Adrenal gland (tissue), 5 donors: ENCODE measurements around the gene SIL1.

ENCODE experiments used
- CTCF ChIP-seq, 6 experiments: fragments of 450-650 bp in 4 of 6; fragments of 200-600 bp in 2 of 6; sonication (generic) in 1 of 6; IDR thresholded peaks; 1 replicate in 5 of 6; 2 replicates in 1 of 6; pipeline versions ENCODE4 v1.5.1 to v1.8.0; 2016 to 2021; ENCODE audit warnings: antibody characterized with exemption in 6 of 6, mild to moderate bottlenecking in 2 of 6, moderate library complexity in 1 of 6
- POLR2A ChIP-seq, 2 donors: fragments of 450-650 bp; IDR thresholded peaks; one replicate each; pipeline ENCODE4 v1.6.1; 2017; ENCODE audit warnings: antibody characterized with exemption in 2 of 2, mild to moderate bottlenecking in 2 of 2, moderate library complexity in 1 of 2
- donor health status: DM: no; HTN: no; CAD: no.

GRCh38 chr5:138942861-138943260 is 255.3 kb downstream of the SIL1 start:
- TF ChIP-seq CTCF (IDR thresholded peaks at IDR 0.05) (no peak), POLR2A (IDR thresholded peaks at IDR 0.05) (no peak)
